GM19193 (cell line): ENCODE data around the gene KATNB1.

Source experiments
- POLR2A ChIP-seq: IDR thresholded peaks from 4 replicates; pipeline ENCODE4 v1.6.1; 2011; ENCODE audit not compliant: insufficient read depth, insufficient read length; ENCODE audit errors: extremely low read depth

The KATNB1 gene

GRCh38 chr16:57804111-57804837 lies 68.7 kb downstream of the KATNB1 start:
- TF ChIP-seq POLR2A = no peak

- TF ChIP-seq POLR2A = no peak
These were observed 69.6 kb downstream of the KATNB1 start for GRCh38 chr16:57805176-57805575.
